Activated CD4-positive, alpha-beta T cell treated with anti-CD3 and anti-CD28 coated beads, Interleukin-2, amount 10 ng/mL, durations not matched to agents 24 days and 14 days (primary cell): Measurements from ENCODE around the gene TCHP. TPM values are rescaled to one million over a fixed set of nuclear protein-coding genes. Genes with fewer than 3 reads are reported as not detected.
"Not testable (repeated sequence)": the region's sequence is repeated elsewhere in the genome, so short reads cannot be mapped to it uniquely, and the experiment has no call there.

Experiments used
- DNase-seq: peaks from one replicate; pipeline ENCODE4 v3.0.0; 2022
- H3K27ac Mint-ChIP-seq: one replicate; pipeline ENCODE4 v1.8.0; 2022; ENCODE audit warnings: mild to moderate bottlenecking, mixed read lengths
- H3K27me3 Mint-ChIP-seq: one replicate; pipeline ENCODE4 v1.8.0; 2022; ENCODE audit warnings: mixed read lengths
- H3K36me3 Mint-ChIP-seq: one replicate; pipeline ENCODE4 v1.8.0; 2022; ENCODE audit warnings: low read depth, mild to moderate bottlenecking, mixed read lengths
- H3K4me1 Mint-ChIP-seq: one replicate; pipeline ENCODE4 v1.8.0; 2021; ENCODE audit warnings: mixed read lengths
- H3K4me3 Mint-ChIP-seq: one replicate; pipeline ENCODE4 v1.8.0; 2022; ENCODE audit warnings: mild to moderate bottlenecking, moderate library complexity, mixed read lengths
- H3K9me3 Mint-ChIP-seq: one replicate; pipeline ENCODE4 v1.8.0; 2021; ENCODE audit warnings: mixed read lengths
- intact Hi-C: fragments of 100-400 bp; cut with micrococcal nuclease; formaldehyde crosslinking; loops from one replicate; pipeline ENCODE4 v1.15.1; 2023
- total RNA-seq: library from RNA; stranded (reverse); gene quantifications from 2 replicates; pipeline ENCODE4 v1.2.3, GENCODE V29; 2022

The TCHP gene
- total RNA-seq, 1 donor from 2014 or later: 34.0 TPM

GRCh38 chr12:109926488-109927210 is 26.6 kb downstream of the TCHP start:
- Mint-ChIP-seq H3K4me3 (no peak overlapping the region), H3K4me1 (peaks cover 2% of the 10 kb centered on the region), H3K9me3 (no peaks in the 10 kb centered on the region), H3K27ac (no peak overlapping the region), H3K36me3 (peaks cover 35% of the 10 kb centered on the region), H3K27me3 (no peaks in the 10 kb centered on the region)
- DNase-seq: no peak
- intact Hi-C loops: loop anchor here (1.0 kb wide), 1 partner anchor 73 kb away; no protein-coding TSS in a partner anchor

DNA sequence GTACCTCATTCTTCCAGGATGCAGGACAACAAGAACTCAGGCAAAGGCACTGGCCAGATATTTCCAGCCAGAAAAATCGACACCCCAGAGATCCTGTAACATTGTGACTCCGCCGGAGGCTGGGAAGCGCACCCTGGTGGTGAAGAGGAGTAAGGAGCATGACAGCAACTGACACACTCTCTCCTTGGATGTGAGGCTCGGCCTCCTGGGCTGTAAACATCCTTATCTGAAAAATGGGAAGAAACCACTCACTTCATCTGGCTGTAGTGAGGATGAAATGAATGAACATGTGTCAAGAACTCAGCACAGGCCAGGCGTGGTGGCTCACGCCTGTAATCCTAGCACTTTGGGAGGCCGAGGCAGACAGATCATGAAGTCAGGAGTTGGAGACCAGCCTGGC is 27.5 kb downstream of the TCHP start:
- intact Hi-C loops: loop anchor here (1.0 kb wide), 1 partner anchor 74 kb away; no protein-coding TSS in a partner anchor
- no peaks in the 10 kb centered on the region for H3K4me1 Mint-ChIP-seq
- H3K27me3 Mint-ChIP-seq: no peaks in the 10 kb centered on the region
- DNase-seq: peak; percentile 79
- H3K4me3 Mint-ChIP-seq: no peak overlapping the region
- H3K9me3 Mint-ChIP-seq: no peaks in the 10 kb centered on the region
- H3K36me3 Mint-ChIP-seq: peaks cover 42% of the 10 kb centered on the region
- H3K27ac Mint-ChIP-seq: no peak overlapping the region

- Mint-ChIP-seq H3K4me1 (no peaks in the 10 kb centered on the region), H3K27me3 (no peaks in the 10 kb centered on the region), H3K9me3 (no peaks in the 10 kb centered on the region), H3K4me3 (no peak overlapping the region), H3K27ac (no peak overlapping the region), H3K36me3 (peaks cover 47% of the 10 kb centered on the region)
- intact Hi-C loops: no loop called here
- DNase-seq: no peak
These were observed 28.1 kb downstream of the TCHP start for GRCh38 chr12:109928058-109928656.

- not testable (repeated sequence) for H3K4me1 Mint-ChIP-seq, H3K27ac Mint-ChIP-seq
These were observed 29.3 kb downstream of the TCHP start for GRCh38 chr12:109929326-109929725.

DNA sequence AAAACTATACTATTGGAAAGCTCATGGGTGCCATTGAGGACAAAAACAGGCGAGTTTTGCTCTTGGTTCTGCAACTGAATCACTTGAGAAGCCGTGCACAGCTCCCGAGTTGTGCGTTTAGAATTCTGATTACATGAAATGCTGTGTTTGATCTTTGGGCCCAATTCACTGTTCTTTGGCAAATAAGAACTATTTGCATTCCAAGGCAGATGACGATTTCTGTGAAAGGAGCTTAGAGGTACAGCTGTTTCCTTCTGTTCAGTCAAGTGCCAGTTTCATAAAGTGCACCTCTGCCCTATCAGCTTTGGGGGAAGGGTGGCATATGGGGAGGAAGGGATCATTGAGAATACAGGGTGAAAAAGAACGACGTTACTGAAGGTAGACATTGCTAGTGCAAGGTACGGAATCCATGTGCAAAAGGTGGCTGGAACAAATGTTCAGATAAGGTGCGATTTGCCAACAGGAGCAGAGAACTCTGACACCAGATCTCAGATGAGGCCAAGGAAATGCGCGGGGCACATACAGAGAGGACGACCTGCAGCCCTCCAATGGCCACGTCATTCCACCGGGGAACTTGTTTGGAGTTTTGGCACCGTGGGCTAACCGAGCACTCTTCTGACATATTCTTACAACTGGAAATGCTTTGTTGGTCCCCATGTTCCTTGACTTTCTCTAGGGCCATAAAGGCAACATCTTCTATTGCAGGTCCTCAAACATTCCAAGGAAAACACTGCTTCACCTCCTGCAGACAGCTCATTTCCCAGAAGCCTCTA is 30.1 kb downstream of the TCHP start:
- no peak overlapping the region for H3K27ac Mint-ChIP-seq
- intact Hi-C loops: no loop called here

More at GRCh38 chr12:109929326-109929725, 29.3 kb downstream of the TCHP start:
- H3K4me3 Mint-ChIP-seq, H3K27me3 Mint-ChIP-seq, H3K9me3 Mint-ChIP-seq, intact Hi-C loops, DNase-seq: not testable (repeated sequence)
- H3K36me3 Mint-ChIP-seq: peaks cover 54% of the 10 kb centered on the region

DNA sequence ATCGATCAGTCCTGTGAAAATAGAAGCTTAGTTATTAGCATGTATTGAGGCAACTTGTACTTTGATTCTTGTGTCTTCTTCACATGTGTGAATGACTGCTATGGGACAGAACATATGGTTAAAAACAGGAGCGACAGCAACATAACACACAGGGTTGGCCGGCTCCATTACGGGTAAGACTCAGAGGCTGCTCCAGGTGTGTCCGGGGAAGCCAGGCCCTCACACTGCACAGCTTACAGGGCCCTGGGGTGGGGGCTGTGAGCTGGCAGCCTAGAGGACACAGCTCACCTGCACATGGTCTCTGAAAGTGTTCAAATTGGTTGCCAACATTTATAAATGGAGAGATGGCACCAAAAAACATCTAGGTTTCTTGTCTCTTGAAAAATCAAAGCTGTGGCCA is 31.1 kb downstream of the TCHP start:
- Mint-ChIP-seq H3K4me3 (no peak overlapping the region), H3K36me3 (peaks cover 58% of the 10 kb centered on the region), H3K27ac (no peak overlapping the region), H3K27me3 (no peaks in the 10 kb centered on the region), H3K9me3 (no peaks in the 10 kb centered on the region), H3K4me1 (no peaks in the 10 kb centered on the region)
- no peak for DNase-seq
- intact Hi-C loops: no loop called here

More for the DNA sequence above, 30.1 kb downstream of the TCHP start:
- Mint-ChIP-seq H3K36me3 (peaks cover 52% of the 10 kb centered on the region), H3K9me3 (no peaks in the 10 kb centered on the region), H3K4me3 (no peak overlapping the region), H3K4me1 (no peaks in the 10 kb centered on the region), H3K27me3 (no peaks in the 10 kb centered on the region)
- no peak for DNase-seq

- Mint-ChIP-seq H3K27ac (no peak overlapping the region), H3K9me3 (no peaks in the 10 kb centered on the region), H3K36me3 (peaks cover 64% of the 10 kb centered on the region), H3K27me3 (no peaks in the 10 kb centered on the region), H3K4me3 (no peak overlapping the region), H3K4me1 (no peaks in the 10 kb centered on the region)
- no peak for DNase-seq
- intact Hi-C loops: no loop called here
These were observed 32.9 kb downstream of the TCHP start for GRCh38 chr12:109932878-109933503.

DNA sequence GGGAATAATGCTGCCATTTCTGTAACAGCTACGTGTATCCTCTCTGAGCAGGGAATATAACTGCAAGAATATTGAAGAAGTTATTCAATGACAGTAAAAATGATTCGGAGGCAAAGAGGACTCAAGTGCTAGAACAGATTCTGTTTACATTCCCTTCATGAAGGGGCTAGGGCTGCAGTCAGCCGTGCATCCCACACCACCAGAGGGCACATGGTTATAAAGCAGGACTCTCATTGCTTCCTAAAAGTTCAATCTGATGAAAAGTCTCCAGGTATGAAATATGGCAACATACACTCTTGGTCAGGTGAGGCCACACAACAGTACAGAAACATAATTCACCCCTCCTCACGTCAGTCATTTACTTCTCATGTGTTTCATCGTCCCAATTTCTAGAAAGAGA is 34.0 kb downstream of the TCHP start:
- Mint-ChIP-seq H3K27ac (no peak overlapping the region), H3K9me3 (no peaks in the 10 kb centered on the region), H3K4me1 (no peaks in the 10 kb centered on the region), H3K36me3 (peaks cover 73% of the 10 kb centered on the region), H3K4me3 (no peak overlapping the region), H3K27me3 (no peaks in the 10 kb centered on the region)
- intact Hi-C loops: no loop called here
- peak; percentile 65 for DNase-seq

- intact Hi-C loops: no loop called here
- no peak overlapping the region for H3K4me3 Mint-ChIP-seq
- H3K36me3 Mint-ChIP-seq: peaks cover 58% of the 10 kb centered on the region
- H3K4me1 Mint-ChIP-seq: peaks cover 2% of the 10 kb centered on the region
- H3K27ac Mint-ChIP-seq: no peak overlapping the region
- H3K9me3 Mint-ChIP-seq: no peaks in the 10 kb centered on the region
- no peaks in the 10 kb centered on the region for H3K27me3 Mint-ChIP-seq
- no peak for DNase-seq
These were observed 37.3 kb downstream of the TCHP start for GRCh38 chr12:109937371-109937770.

GRCh38 chr12:109938947-109939346 is 38.9 kb downstream of the TCHP start:
- H3K27ac Mint-ChIP-seq: no peak overlapping the region
- no peak overlapping the region for H3K4me3 Mint-ChIP-seq
- DNase-seq: no peak
- H3K36me3 Mint-ChIP-seq: peaks cover 53% of the 10 kb centered on the region
- H3K27me3 Mint-ChIP-seq: no peaks in the 10 kb centered on the region
- no peaks in the 10 kb centered on the region for H3K9me3 Mint-ChIP-seq
- intact Hi-C loops: no loop called here
- peaks cover 2% of the 10 kb centered on the region for H3K4me1 Mint-ChIP-seq

- Mint-ChIP-seq H3K36me3 (peaks cover 53% of the 10 kb centered on the region), H3K9me3 (no peaks in the 10 kb centered on the region), H3K27me3 (no peaks in the 10 kb centered on the region), H3K27ac (no peak overlapping the region), H3K4me3 (no peak overlapping the region), H3K4me1 (peaks cover 2% of the 10 kb centered on the region)
- intact Hi-C loops: no loop called here
- no peak for DNase-seq
These were observed 39.4 kb downstream of the TCHP start for GRCh38 chr12:109939504-109939903.

DNA sequence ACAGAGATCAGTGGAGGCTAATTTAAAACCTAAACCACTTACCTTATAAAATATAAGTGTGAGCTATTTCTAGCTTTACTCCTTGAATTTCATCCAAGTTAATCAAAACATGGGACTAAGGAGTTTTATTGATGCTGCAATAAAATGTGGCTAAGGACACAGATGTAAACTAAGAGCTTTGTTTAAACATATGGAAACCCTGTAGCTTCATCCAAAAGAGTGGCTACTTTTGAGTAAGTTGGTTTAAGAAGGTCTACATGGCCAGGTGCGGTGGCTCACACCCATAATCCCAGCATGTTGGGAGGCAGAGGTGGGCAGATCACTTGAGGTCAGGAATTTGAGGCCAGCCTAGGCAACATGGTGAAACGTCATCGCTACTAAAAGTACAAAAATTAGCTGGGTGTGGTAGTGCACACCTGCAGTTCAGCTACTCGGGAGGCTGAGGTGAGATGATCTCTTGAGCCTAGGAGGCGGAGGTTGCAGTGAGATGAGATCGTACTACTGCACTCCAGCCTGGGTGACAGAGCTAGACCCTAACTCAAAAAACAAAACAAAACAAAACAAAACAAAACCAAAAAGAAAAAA is 40.4 kb downstream of the TCHP start:
- intact Hi-C loops: no loop called here
- peaks cover 57% of the 10 kb centered on the region for H3K36me3 Mint-ChIP-seq

DNA sequence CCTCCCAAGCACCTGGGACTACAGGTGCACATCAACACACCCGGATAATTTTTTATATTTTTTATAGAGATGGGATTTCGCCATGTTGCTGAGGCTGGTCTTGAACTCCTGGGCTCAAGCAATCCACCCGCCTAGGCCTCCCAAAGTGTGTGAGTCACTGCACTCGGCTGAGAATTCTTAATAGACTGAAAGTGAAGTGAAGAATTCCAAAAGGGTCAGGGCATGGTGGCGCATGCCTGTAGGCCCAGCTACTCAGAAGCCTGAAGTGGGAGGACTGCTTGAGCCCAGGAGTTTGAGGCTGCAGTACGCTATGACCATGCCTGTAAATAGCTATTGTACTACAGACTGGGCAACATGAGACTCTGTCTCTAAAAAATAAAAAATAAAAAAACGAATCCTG is 43.7 kb downstream of the TCHP start:
- intact Hi-C loops: no loop called here

More for the DNA sequence above, 40.4 kb downstream of the TCHP start:
- H3K9me3 Mint-ChIP-seq: no peaks in the 10 kb centered on the region
- no peak overlapping the region for H3K4me3 Mint-ChIP-seq
- no peak overlapping the region for H3K27ac Mint-ChIP-seq
- H3K4me1 Mint-ChIP-seq: peaks cover 6% of the 10 kb centered on the region
- no peaks in the 10 kb centered on the region for H3K27me3 Mint-ChIP-seq
- DNase-seq: no peak

More for the DNA sequence above, 43.7 kb downstream of the TCHP start:
- H3K4me1 Mint-ChIP-seq: peaks cover 28% of the 10 kb centered on the region
- H3K27me3 Mint-ChIP-seq: no peaks in the 10 kb centered on the region
- no peak for DNase-seq
- no peaks in the 10 kb centered on the region for H3K9me3 Mint-ChIP-seq
- H3K36me3 Mint-ChIP-seq: peaks cover 54% of the 10 kb centered on the region
- no peak overlapping the region for H3K27ac Mint-ChIP-seq
- no peak overlapping the region for H3K4me3 Mint-ChIP-seq
